ENCODE measurements around the gene PLXNB2.
"Not testable (repeated sequence)": the region's sequence is repeated elsewhere in the genome, so short reads cannot be mapped to it uniquely, and the experiment has no call there.

PLXNB2 gene, protein sequence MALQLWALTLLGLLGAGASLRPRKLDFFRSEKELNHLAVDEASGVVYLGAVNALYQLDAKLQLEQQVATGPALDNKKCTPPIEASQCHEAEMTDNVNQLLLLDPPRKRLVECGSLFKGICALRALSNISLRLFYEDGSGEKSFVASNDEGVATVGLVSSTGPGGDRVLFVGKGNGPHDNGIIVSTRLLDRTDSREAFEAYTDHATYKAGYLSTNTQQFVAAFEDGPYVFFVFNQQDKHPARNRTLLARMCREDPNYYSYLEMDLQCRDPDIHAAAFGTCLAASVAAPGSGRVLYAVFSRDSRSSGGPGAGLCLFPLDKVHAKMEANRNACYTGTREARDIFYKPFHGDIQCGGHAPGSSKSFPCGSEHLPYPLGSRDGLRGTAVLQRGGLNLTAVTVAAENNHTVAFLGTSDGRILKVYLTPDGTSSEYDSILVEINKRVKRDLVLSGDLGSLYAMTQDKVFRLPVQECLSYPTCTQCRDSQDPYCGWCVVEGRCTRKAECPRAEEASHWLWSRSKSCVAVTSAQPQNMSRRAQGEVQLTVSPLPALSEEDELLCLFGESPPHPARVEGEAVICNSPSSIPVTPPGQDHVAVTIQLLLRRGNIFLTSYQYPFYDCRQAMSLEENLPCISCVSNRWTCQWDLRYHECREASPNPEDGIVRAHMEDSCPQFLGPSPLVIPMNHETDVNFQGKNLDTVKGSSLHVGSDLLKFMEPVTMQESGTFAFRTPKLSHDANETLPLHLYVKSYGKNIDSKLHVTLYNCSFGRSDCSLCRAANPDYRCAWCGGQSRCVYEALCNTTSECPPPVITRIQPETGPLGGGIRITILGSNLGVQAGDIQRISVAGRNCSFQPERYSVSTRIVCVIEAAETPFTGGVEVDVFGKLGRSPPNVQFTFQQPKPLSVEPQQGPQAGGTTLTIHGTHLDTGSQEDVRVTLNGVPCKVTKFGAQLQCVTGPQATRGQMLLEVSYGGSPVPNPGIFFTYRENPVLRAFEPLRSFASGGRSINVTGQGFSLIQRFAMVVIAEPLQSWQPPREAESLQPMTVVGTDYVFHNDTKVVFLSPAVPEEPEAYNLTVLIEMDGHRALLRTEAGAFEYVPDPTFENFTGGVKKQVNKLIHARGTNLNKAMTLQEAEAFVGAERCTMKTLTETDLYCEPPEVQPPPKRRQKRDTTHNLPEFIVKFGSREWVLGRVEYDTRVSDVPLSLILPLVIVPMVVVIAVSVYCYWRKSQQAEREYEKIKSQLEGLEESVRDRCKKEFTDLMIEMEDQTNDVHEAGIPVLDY (N-terminal part only)

DNA sequence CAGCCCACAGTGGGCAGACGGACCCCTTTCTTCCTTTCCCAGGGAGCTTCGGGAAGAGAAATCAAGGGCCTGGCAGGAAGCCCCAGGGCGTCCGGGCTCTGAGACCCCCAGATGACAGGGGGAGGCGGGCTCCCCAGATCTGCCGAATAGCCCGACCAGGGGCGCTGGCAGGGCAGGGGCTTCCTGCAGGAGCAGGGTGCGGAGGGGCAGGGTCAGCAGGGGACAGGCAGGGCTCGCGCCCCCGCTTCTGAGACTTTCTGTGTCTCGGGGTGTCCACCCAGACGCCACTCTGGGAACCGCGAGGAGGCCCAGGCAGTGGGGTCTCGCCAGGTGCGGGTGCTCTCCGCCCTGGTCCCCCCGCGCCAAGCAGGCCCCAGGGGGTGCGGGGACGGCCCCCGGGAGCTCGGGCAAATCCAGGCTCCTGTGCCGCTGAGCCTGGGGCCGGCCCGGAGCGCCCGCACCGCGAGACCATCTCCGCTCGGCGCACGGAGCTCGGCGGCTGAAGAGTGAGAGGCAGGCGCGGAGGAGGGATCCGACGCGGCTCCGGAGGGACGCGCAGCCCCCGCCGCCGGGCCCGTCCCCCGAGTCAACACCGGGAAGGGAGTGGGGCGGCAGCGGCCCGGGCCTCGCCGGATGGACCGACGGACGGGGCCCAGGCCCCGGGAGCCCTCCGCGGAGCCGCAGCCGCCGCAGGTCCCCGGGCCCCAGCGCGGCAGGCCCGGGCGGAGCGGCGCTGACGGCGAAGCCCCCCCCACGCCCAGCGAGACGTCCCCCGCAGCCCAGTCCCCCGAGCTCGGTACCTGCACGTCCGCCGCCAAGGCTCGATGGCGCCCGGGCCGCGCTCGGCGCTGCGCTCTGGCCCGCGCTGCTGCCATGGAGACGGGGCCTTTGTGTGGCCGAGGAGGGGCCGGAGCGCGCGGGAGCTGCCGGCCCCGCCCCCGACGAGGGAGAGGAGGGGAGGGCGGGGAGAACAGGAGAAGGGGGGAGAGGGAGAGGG, at the start of gene PLXNB2:
TSS of gene PLXNB2 (minus strand) at position 894 of the 997 bp plus-strand sequence. CDS start 17,062 bp downstream, outside the sequence.
- no peak for DNase-seq

DNA sequence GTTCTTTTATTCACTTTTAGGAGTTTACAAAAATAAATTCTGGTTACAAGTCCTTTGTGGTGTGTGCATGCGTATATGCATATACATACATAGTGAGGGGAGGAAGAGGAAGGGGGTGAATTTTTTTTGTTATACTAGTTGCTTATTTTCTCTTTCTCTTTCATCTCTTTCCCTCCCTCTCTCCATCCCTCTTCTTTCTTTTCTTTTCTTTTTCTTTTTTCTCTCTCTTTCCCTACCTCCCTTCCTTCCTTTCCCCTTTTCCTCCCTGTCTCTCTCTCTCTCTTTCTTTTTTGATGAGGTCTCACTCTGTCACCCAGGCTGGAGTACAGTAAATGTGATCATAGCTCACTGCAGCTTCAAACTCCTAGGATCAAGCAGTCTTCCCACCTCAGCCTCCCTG, 49.8 kb upstream of the PLXNB2 start:
- DNase-seq: no peak

DNA sequence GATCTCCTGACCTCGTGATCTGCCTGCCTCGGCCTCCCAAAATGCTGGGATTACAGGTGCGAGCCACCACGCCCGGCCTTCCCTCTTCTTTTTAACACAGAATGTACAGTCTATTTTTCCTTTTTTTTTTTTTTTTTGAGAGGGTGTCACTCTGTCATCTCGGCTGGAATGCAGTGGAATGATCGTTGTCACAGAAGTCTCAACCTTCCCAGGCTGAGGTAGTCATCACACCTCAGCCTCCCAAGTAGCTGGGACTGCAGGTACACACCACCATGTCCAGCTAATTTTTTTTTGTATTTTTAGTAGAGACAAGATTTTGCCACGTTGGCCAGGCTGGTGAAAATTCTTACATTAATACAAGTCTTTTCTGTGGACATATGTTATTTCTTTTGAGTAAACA, 48.7 kb upstream of the PLXNB2 start:
- no peak for DNase-seq

DNA sequence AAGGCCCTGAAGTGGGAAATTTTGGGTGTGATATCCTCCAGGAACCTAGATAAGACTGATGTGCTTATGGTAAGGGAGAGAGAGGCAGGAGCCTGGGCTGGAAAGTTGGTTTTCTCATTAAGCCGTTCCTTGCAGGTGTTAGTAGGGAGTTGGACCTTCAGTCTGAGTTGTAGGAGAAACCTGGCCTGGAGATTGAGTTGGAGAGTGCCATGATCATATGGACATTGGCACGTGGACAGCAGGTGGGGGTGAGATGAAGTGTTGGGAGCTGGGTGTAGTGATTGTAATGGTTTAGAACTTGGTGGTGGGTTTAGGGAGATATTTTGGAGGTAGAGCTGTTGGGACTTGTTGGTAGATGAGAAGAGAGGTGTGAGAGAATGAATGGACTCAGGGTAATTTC, 40.6 kb upstream of the PLXNB2 start:
- DNase-seq: no peak

DNA sequence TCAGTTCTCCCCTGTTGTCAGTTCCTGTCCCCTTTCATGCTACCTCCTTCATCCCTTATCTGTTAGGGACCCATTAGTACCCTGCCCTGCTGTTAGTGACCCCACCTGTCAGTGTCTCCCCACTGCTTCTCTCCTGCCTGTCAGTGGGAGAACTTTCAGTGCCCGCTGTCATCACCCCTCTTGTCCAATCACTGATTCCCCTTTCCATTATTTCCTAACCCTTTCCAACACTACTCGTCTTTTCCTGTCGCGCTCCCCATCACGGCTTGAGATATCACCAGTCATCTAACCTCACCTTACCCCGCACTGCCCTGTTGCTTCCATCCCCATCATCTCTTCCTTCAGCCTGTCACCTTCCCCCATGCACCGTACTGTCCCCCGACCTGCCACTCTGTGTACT, 39.7 kb upstream of the PLXNB2 start:
- DNase-seq: no peak

DNA sequence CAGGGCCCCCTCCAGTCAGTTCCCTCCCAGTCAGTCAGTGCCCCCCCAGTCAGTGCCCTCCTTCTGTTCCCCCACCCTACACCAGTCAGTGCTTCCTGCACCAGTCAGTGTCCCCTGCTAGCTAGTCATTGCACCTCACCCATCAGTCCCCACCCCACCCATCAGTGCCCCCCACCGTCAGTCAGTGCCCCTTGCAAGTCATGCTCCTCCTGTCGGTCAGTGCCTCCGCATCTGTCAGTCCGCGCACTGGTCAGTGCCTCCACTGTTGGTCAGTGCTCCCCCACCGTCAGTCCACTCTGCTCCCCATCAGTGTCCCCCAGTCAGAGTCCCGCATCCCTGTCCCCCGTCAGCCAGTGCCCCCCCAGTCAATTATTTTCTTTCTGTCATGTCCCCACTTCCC, 39.0 kb upstream of the PLXNB2 start:
- no peak for DNase-seq

DNA sequence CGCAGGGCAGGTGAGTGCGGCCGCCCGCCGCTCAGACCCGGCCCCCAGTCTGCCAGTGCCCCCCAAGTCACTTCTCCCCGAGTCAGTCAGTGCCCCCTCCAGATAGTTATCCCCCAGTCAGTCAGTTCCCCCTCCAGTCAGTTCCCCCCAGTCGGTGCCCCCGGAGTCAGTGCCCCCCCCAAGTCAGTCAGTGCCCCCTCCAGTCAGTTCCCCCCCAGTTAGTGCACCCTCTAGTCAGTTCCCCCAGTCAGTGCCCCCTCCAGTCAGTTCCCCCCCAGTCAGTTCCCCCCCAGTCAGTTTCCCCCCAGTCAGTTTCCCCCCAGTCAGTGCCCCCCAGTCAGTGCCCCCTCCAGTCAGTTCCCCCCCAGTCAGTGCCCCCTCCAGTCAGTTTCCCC, 36.1 kb upstream of the PLXNB2 start:
- DNase-seq: no peak

DNA sequence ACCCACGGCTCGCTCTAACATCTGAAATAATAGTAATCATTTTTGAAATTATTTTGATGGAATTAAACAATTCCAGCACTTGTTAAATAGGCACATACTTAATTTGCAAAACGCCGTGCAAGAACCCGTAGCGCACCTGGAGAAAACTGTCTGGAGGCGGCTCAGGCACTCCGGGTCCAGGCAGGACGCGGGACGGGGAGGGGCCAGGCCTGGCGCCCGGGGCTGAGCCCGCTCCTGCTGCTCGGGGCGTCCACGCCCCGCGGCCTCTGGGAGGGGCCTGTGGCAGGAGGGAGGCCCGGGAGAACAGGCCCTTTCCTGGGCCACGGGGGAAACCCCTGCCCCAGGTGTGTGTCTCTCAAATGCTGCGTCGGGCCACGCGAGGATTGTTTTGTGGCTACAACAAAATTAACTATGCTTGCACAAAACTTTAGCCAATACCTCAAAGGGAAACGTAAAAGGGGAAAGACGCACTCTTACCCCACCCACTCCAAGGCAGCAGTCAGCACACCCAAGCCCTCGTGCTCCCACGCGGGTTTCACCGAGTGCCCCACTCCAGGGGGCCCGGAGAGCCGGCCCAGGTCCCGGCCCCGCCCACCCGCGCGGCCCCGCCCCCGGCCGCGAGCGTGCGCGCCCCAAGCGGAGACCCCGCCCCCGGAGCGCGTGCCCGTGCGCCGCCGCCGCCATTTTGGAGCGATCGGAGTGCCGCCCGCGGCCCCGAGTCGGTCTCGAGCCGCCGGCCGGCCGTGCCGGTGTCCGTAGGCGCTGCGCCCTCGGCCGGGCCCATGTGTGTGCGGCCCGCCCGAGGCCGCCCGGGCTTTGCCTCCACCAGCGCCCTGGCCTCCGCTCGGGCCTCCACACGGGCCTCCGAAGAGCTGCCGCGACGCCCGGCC, 35.5 kb upstream of the PLXNB2 start, which contains the start of gene PPP6R2:
TSS of gene PPP6R2 (plus strand) at position 677 of the 890 bp plus-strand sequence. CDS start 50,582 bp downstream, outside the sequence.
- peak; percentile 98 for DNase-seq

DNA sequence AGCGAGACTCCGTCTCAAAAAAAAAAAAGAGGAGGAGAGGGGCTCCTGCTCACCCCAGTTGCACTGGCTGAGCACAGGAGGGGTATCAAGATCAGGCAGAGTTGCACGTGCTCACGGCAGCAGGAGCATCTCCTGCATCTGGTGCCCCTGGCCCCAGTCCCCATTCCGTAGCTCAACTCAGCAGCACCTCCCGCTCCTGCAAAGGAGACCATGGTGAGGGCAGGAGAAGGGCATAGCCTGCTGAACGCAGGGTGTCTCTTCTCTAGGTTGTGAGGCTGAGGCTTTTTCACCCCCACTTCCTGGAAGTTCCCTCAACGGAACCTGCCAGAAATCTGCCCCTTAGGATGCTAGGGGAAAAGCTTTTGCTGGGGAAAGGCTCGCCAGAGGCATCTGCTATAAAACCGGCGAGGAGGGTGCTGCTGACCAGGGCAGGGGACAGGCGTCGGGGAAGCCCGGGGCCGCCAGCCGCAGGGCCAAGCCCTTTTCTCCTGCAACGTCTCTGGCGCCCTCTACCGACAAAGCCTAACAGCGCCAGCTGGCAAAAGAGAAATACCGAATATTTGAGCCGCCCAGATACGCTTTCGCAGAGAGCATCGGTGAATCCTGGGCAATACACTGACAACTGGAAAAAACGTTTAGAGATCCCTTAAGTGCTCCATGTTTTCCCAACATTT, 34.7 kb upstream of the PLXNB2 start:
- peak; percentile 97 for DNase-seq

DNA sequence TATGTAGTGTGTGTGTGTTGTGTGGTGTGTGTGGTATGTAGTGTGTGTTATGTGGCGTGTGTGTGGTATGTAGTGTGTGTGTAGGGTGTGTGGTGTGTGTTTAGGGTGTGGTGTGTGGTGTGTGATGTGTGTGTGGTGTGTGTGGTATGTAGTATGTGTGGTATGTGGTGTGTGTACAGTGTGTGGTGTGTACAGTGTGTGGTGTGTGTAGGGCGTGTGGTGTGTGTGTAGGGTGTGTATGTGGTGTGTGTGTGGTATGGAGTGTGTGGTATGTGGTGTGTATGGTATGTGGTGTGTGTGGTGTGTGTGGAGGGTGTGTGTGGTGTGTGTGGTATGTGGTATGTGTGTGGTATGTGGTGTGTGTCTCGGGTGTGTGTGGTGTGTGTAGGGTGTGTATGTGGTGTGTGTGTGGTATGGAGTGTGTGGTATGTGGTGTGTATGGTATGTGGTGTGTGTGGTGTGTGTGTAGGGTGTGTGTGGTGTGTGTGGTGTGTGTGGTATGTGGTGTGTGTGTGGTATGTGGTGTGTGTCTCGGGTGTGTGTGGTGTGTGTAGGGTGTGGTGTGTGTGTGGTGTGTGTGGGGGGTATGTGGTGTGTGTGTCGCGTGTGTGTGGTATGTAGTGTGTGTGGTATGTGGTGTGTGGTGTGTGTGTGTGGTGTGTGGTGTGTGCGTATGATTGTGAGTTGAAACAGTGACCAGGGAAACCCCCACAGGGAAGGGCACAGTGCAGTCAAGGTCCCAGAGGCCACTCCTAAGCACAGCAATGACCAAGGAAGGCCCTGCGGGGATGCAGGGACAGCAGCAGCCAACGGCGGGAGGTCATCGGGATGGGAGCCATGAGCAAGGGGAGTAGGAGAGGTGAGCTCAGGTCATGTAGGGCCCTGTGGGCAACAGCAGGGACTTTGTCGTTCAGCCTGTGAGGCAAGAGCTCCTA, 32.8 kb upstream of the PLXNB2 start:
- DNase-seq: no peak

DNA sequence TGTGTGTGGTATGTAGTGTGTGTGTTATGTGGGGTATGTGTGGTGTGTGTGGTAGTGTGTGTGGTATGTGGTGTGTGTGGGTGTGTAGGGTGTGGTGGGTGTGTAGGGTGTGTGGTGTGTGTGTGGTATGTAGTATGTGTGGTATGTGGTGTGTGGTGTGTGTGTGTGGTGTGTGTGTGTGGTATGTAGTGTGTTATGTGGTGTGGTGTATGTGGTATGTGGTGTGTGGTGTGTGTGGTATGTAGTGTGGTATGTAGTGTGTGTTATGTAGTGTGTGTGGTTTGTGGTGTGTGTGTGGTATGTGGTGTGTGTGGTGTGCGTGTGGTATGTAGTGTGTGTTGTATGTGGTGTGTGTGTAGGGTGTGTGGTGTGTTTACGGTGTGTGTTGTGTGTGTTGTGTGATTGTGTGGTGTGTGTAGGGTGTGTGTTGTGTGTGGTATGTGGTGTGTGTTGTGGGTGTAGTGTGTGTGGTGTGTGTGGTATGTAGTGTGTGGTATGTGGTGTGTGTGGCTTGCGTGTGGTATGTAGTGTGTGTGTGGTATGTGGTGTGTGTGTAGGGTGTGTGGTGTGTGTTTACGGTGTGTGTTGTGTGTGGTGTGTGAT, 31.5 kb upstream of the PLXNB2 start:
- no peak for DNase-seq

DNA sequence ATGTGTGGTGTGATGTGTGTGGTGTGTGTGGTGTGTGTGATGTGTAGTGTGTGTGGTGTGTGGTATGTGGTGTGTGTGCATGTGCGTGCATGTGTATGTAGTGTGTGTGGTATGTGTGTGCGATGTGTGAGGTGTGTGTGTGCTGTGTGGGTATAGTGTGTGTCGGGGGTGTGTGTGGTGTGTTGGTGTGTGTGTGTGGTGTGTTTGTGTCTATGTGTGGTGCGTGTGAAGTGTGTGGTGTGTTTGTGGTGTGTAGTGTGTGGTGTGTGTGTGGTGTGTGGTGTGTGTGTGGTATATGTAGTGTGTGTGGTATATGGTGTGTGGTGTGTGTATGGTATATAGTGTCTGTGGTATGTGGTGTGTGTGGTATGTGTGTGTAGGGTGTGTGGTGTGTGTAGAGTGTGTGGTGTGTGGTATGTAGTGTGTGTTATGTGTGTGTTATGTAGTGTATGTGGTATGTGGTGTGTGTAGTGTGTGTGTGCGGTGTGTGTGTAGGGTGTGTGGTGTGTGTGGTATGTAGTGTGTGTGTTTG, 30.7 kb upstream of the PLXNB2 start:
- DNase-seq: no peak

DNA sequence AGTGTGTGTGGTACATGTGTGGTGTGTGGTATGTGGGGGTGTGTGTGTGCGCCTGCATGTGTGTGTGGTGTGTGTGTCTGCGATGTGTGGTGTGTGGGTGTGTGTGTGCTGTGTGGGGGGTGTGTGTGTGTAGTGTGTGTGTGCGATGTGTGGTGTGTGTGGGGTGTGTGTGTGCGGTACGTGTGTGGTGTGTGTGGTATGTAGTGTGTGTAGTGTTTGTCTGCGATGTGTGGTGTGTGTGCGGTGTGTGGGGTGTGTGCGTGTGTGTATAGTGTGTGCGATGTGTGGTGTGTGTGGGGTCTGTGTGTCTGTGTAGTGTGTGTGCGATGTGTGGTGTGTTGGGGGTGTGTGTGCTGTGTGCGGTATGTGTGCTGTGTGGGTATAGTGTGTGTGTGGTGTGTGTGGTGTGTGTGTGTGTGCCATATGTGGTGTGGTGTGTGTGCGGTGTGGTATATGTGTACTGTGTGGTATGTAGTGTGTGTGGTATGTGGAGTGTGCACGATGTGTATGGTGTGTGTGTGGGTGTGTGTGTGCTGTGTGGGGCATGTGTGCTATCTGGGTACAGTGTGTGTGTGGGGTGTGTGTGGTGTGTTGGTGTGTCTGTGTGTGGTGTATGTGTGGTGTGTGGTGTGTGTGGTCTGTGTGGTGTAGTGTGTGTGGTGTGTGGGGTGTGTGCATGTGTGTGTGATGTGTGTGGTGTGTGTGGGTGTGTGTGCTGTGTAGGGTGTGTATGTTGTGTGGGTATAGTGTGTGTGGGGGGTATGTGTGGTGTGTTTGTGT, 30.0 kb upstream of the PLXNB2 start:
- DNase-seq: no peak

DNA sequence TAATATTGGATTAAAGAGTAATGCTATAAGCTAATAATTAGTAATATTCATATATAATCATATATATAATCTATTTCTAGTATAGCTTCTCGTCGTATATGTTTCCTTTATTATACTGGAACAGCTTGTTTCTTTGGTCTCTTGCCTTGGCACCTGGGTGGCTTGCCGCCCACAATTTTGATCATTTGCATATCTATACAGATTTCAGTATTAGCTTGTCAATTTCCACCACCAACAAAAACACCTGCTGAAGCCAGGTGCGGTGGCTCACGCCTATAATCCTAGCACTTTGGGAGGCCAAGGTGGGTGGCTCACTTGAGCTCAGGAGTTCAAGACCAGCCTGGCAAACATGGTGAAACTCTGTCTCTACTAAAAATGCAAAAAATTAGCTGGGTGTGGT, 27.0 kb upstream of the PLXNB2 start:
- DNase-seq: not testable (repeated sequence)

DNA sequence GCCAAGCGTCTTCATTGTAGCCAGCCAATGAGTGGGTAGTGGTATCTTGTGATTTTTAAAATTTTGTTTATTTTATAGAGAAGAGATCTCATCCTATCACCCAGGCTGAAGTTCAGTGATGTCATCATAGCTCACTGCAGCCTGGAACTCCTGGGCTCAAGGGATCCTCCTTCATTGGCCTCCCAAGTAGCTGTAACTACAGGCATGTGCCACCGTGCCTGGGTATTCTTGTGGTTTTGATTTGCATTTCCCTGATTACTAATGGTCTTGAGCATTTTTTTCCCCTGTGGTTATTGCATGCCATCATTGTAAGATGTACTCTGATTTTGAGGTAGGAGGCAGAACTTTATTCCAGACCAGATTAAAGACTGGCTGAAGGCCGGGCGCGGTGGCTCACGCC, 21.8 kb upstream of the PLXNB2 start:
- no peak for DNase-seq

DNA sequence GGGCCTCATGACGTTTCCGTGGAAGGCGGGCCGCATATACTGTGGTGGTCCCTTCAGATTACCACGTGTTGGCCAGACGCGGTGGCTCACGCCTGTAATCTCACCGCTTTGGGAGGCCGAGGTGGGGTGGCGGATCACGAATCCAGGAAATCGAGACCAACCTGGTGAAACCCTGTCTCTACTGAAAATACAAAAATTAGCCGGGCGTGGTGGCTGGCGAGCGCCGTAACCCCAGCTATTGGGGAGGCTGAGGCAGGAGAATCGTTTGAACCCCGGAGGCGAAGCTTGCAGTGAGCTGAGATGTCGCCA, 20.2 kb upstream of the PLXNB2 start:
- no peak for DNase-seq

DNA sequence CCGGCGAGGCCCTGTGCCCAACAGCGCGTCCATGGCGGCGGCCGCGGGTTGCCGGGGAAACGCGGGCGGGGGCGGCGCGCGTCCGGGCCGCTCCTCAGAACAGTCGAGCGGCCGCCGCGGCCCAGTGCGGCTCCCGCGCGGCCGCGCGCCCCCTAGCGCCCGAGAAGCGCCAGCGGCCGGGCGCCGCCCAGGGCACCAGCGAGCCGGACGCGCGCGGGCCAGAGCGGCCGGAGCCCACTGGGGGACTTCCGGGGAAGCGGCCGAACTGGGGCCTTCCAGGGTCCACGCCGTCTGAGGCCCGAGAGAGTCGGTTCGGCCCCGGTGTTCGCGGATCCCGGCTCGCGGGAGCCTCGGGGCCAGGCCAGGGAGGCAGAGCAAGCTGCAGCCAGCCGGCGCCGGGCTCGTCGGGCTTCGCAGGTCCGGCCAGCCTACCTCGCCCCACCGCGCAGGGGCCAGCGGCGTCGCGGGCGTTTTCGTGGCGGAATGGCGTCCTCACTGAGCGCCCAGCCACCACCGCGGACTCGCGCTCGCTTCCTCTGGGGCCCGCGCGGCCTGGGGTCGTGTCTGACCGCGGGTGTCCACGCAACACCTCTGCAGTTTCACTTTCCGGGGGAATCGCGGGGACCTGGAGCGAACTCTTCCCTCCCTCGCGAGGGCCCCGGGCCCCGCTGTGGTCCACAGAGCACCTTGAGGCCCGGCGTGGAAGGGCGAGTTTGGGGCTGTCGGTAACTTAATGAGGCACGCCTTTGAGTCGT, 19.7 kb upstream of the PLXNB2 start, which contains the start of gene DENND6B:
TSS of gene DENND6B (minus strand) at position 57 of the 755 bp plus-strand sequence. CDS start at position 33, 24 bp downstream.
- peak; percentile 88 for DNase-seq
